Peyer's patch (tissue), 4 donors: ENCODE data around the gene TANGO2. TPM values are rescaled to one million over a fixed set of nuclear protein-coding genes. Genes with fewer than 3 reads are reported as not detected.
A peak's percentile ranks its signal among the peaks of the same experiment; 100 is the strongest.

Experiments
- DNase-seq, 3 donors: peaks; one replicate each; pipeline ENCODE4 v3.0.0-alpha.2; 2017 to 2019
- H3K27ac ChIP-seq, 4 donors: fragments of 200-600 bp; sonication (generic); one replicate each; pipeline ENCODE4 v1.5.1; 2016 to 2019
- H3K27me3 ChIP-seq, 2 donors: fragments of 200-600 bp; sonication (generic); one replicate each; pipeline ENCODE4 v1.5.1; 2019
- H3K36me3 ChIP-seq, 3 donors: fragments of 200-600 bp; sonication (generic); one replicate each; pipeline ENCODE4 v1.5.1; 2016 to 2019
- H3K4me1 ChIP-seq, 4 donors: fragments of 200-600 bp; sonication (generic); one replicate each; pipeline ENCODE4 v1.5.1; 2016 to 2019
- H3K4me3 ChIP-seq, 4 donors: fragments of 200-600 bp; sonication (generic); 1 replicate in 3 of 4; 2 replicates in 1 of 4; pipeline ENCODE4 v1.5.1; 2016 to 2019; ENCODE audit warnings: mild to moderate bottlenecking in 1 of 4
- H3K9me3 ChIP-seq, 4 donors: fragments of 200-600 bp; sonication (generic); one replicate each; pipeline ENCODE4 v1.5.1; 2016 to 2019; ENCODE audit warnings: mild to moderate bottlenecking in 1 of 4
- CTCF ChIP-seq, 6 experiments: fragments of 450-650 bp in 4 of 6; fragments of 200-600 bp in 2 of 6; sonication (generic) in 1 of 6; IDR thresholded peaks; one replicate each; pipeline ENCODE4 v1.5.1; 2017 to 2019; ENCODE audit warnings: antibody characterized with exemption in 6 of 6, mild to moderate bottlenecking in 3 of 6, moderate library complexity in 1 of 6
- POLR2A ChIP-seq, 2 donors: fragments of 450-650 bp; IDR thresholded peaks; one replicate each; pipeline ENCODE4 v1.5.1; 2017; ENCODE audit warnings: antibody characterized with exemption in 2 of 2, mild to moderate bottlenecking in 2 of 2, moderate library complexity in 2 of 2
- total RNA-seq, 4 donors: library from RNA; depleted of rRNA; stranded (reverse); fragments of >200 nt; gene quantifications; one replicate each; pipeline ENCODE4 v1.1.0, GENCODE V29; 2016

Gene TANGO2
- total RNA-seq, 4 donors from 2014 or later, result 27.2 to 45.4 (median 41.0) TPM

GRCh38 chr22:20019661-20020532 is 1.0 kb upstream of the TANGO2 start:
- TF ChIP-seq POLR2A (IDR thresholded peaks at IDR 0.05) (no peak), CTCF (IDR thresholded peaks at IDR 0.05) (no peak)
- Histone ChIP-seq H3K4me1 (peaks cover 0 to 30% (median 20%) of the 10 kb centered on the region in 4 donors), H3K4me3 (peak overlapping the region; percentile 73 to 99 (median 98)), H3K9me3 (no peaks in the 10 kb centered on the region), H3K27me3 (no peaks in the 10 kb centered on the region), H3K36me3 (no peaks in the 10 kb centered on the region), H3K27ac (peak overlapping the region; percentile 84 to 91 (median 87))
- no peak for DNase-seq

- DNase-seq, result peak; percentile 19 to 59 (median 59)
- no peak for TF ChIP-seq CTCF (IDR thresholded peaks at IDR 0.05)
- no peak for TF ChIP-seq POLR2A (IDR thresholded peaks at IDR 0.05)
- peak overlapping the region; percentile 84 to 91 (median 87) for H3K27ac ChIP-seq
These were observed 579 bp downstream of the TANGO2 start for GRCh38 chr22:20021196-20022181.

GRCh38 chr22:20022231-20022977 is 1.5 kb downstream of the TANGO2 start:
- Histone ChIP-seq H3K27me3 (no peaks in the 10 kb centered on the region), H3K27ac (peak overlapping the region in 2 of 4 donors; percentile 86 to 91), H3K4me1 (peaks cover 0 to 22% (median 13%) of the 10 kb centered on the region in 4 donors), H3K36me3 (no peaks in the 10 kb centered on the region), H3K4me3 (peak overlapping the region in 3 of 4 donors; percentile 73 to 99 (median 98)), H3K9me3 (no peaks in the 10 kb centered on the region)
- no peak for TF ChIP-seq POLR2A (IDR thresholded peaks at IDR 0.05)
- TF ChIP-seq CTCF (IDR thresholded peaks at IDR 0.05), result no peak
- no peak for DNase-seq

More at GRCh38 chr22:20021196-20022181, 579 bp downstream of the TANGO2 start:
- Histone ChIP-seq H3K4me1 (peaks cover 0 to 26% (median 16%) of the 10 kb centered on the region in 4 donors), H3K4me3 (peak overlapping the region; percentile 73 to 99 (median 98)), H3K9me3 (no peaks in the 10 kb centered on the region), H3K36me3 (no peaks in the 10 kb centered on the region), H3K27me3 (no peaks in the 10 kb centered on the region)

GRCh38 chr22:20022978-20023613 is 2.2 kb downstream of the TANGO2 start:
- H3K4me3 ChIP-seq, result no peak overlapping the region

More at GRCh38 chr22:20022978-20023613, 2.2 kb downstream of the TANGO2 start:
- Histone ChIP-seq H3K36me3 (no peaks in the 10 kb centered on the region), H3K27me3 (no peaks in the 10 kb centered on the region), H3K9me3 (no peaks in the 10 kb centered on the region), H3K27ac (no peak overlapping the region), H3K4me1 (peaks cover 0 to 21% (median 11%) of the 10 kb centered on the region in 4 donors)
- TF ChIP-seq CTCF (IDR thresholded peaks at IDR 0.05) (no peak), POLR2A (IDR thresholded peaks at IDR 0.05) (no peak)
- DNase-seq, result no peak
